Measurements from ENCODE around the gene HEATR9. TPM values are rescaled to one million over a fixed set of nuclear protein-coding genes. Genes with fewer than 3 reads are reported as not detected.

HEATR9 gene, protein sequence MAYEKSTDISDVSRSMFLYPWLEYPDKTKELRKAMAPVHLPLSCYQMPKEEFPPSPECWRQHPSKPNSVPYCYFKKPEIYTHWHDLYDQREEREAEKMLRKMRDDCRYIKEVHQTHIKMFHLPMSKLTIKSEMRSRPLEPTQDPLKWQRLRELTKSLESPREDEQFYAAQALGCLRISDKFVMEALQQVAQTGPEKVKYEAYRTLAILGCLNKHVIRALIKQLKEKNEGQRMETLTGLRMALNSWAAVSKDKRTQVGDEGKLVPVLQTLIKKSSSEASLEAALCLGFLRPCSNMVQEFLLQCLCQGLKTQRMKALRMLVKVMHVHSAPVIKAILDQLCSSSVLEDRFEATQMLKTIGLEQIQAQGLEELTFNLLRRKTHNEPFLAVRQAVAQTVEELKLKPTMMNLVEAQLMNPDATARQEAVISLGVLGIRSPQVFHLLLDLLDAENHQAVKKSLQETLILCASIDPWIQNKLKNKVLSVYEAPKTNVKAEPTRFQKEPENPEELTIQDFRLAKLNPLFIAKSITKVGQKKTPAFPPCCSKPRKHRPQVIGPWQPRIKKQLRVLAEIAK
- not detected in 2 replicates for total RNA-seq
- long read RNA-seq: 0 reads

GRCh38 chr17:35868737-35869136 lies at the start of gene HEATR9:
Gene HEATR9 (minus strand): TSS chr17:35868891. CDS start chr17:35868742, 149 bp downstream.
- peaks cover 7% of the 10 kb centered on the region for H3K4me1 Mint-ChIP-seq
- DNase-seq (ENCODE audit: low read depth, low spot score): no peak
- no peak within 1 kb of the TSS for H3K4me3 Mint-ChIP-seq
- H3K36me3 Mint-ChIP-seq (ENCODE audit: low read depth): no peaks in the 10 kb centered on the region
- H3K27me3 Mint-ChIP-seq (ENCODE audit: low read depth): no peaks in the 10 kb centered on the region
- TF ChIP-seq, protein P1, sequence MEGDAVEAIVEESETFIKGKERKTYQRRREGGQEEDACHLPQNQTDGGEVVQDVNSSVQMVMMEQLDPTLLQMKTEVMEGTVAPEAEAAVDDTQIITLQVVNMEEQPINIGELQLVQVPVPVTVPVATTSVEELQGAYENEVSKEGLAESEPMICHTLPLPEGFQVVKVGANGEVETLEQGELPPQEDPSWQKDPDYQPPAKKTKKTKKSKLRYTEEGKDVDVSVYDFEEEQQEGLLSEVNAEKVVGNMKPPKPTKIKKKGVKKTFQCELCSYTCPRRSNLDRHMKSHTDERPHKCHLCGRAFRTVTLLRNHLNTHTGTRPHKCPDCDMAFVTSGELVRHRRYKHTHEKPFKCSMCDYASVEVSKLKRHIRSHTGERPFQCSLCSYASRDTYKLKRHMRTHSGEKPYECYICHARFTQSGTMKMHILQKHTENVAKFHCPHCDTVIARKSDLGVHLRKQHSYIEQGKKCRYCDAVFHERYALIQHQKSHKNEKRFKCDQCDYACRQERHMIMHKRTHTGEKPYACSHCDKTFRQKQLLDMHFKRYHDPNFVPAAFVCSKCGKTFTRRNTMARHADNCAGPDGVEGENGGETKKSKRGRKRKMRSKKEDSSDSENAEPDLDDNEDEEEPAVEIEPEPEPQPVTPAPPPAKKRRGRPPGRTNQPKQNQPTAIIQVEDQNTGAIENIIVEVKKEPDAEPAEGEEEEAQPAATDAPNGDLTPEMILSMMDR (conservative IDR thresholded peaks at IDR 0.05): no peak
- H3K9me3 Mint-ChIP-seq: no peaks in the 10 kb centered on the region
- no peak within 1 kb of the TSS for H3K27ac Mint-ChIP-seq (ENCODE audit: unreplicated experiment)

DNA sequence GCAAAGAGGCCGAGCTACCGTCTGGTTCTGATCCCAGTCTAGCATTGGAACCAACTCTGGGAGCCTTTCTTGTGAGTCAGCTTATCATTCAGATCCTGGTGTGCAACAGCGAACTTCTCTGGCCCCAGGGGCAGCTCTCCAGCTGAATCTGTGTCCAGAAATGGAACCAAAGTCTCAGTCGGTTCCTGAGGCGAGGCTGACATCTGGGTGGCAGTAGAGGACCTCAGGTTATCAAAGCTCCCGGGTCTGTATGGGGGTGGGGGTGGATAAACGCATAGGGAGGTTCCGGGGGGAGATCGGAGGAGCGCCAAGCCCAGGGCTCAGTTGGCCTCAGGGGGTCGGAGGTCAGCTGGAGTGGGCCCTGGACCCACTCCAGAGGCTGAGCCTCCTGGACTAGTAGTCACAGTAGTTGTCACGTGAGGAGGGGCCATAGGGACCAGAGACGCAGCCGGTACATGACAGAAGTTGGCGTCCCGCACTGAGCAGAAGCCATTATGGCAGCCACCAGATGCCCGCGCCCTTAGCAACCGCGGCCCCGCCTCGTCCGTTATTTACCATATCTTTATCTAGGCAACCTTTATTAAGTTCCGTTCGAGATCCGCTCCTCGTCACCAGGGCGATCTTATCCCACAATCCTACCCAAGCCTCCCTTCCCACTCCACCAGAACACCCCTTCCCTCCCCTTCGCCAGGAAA lies 49.0 kb upstream of the HEATR9 start:
- Mint-ChIP-seq H3K9me3 (peaks cover 8% of the 10 kb centered on the region), H3K36me3 (ENCODE audit: low read depth) (peaks cover 12% of the 10 kb centered on the region), H3K4me1 (no peaks in the 10 kb centered on the region), H3K27ac (ENCODE audit: unreplicated experiment) (no peak overlapping the region), H3K4me3 (no peak overlapping the region), H3K27me3 (ENCODE audit: low read depth) (no peaks in the 10 kb centered on the region)
- DNase-seq (ENCODE audit: low read depth, low spot score): no peak
- TF ChIP-seq, protein P1 (conservative IDR thresholded peaks at IDR 0.05): no peak

GRCh38 chr17:35915153-35915964 lies 46.7 kb upstream of the HEATR9 start:
- Mint-ChIP-seq H3K36me3 (ENCODE audit: low read depth) (peaks cover 9% of the 10 kb centered on the region), H3K27ac (ENCODE audit: unreplicated experiment) (no peak overlapping the region), H3K4me3 (no peak overlapping the region), H3K9me3 (peaks cover 14% of the 10 kb centered on the region), H3K27me3 (ENCODE audit: low read depth) (no peaks in the 10 kb centered on the region), H3K4me1 (no peaks in the 10 kb centered on the region)
- DNase-seq (ENCODE audit: low read depth, low spot score): no peak
- TF ChIP-seq, protein P1 (conservative IDR thresholded peaks at IDR 0.05): no peak

GRCh38 chr17:35914354-35914753 lies 45.7 kb upstream of the HEATR9 start:
- Mint-ChIP-seq H3K36me3 (ENCODE audit: low read depth) (peaks cover 9% of the 10 kb centered on the region), H3K4me3 (no peak overlapping the region), H3K9me3 (peaks cover 14% of the 10 kb centered on the region), H3K4me1 (no peaks in the 10 kb centered on the region), H3K27ac (ENCODE audit: unreplicated experiment) (no peak overlapping the region), H3K27me3 (ENCODE audit: low read depth) (no peaks in the 10 kb centered on the region)
- TF ChIP-seq, protein P1 (conservative IDR thresholded peaks at IDR 0.05): no peak
- no peak for DNase-seq (ENCODE audit: low read depth, low spot score)

DNA sequence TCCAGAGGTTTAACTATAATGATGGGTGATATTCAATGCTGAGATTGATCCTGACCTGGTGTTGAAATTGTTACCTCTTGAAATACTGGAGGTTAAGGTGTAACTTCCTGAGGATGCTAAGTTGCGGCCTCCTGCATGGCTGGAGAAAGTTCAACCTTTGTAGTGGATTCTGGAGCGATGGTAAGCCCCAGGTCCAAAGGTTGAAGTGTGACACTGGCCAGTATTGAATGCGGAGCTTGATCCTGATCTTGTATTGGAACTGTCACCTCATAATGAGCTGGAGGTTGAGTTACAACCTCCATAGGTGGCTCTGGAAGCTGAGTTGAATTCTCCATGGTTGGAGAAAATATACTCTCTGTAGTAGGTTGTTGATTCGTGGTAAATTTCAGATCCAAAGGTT lies 44.9 kb upstream of the HEATR9 start:
- H3K27me3 Mint-ChIP-seq (ENCODE audit: low read depth): no peaks in the 10 kb centered on the region
- no peaks in the 10 kb centered on the region for H3K4me1 Mint-ChIP-seq
- TF ChIP-seq, protein P1 (conservative IDR thresholded peaks at IDR 0.05): no peak
- DNase-seq (ENCODE audit: low read depth, low spot score): no peak
- peaks cover 19% of the 10 kb centered on the region for H3K9me3 Mint-ChIP-seq
- no peak overlapping the region for H3K27ac Mint-ChIP-seq (ENCODE audit: unreplicated experiment)
- peaks cover 8% of the 10 kb centered on the region for H3K36me3 Mint-ChIP-seq (ENCODE audit: low read depth)
- H3K4me3 Mint-ChIP-seq: no peak overlapping the region
